Lower leg skin (tissue), 4 donors: ENCODE measurements around the gene APOBEC3H. TPM values are rescaled to one million over a fixed set of nuclear protein-coding genes. Genes with fewer than 3 reads are reported as not detected.
"Not testable (repeated sequence)": the region's sequence is repeated elsewhere in the genome, so short reads cannot be mapped to it uniquely, and the experiment has no call there.

Experiments used
- DNase-seq, 2 donors: peaks; one replicate each; pipeline ENCODE4 v3.0.0-alpha.2; 2019; ENCODE audit warnings: low spot score in 2 of 2
- H3K4me3 ChIP-seq: fragments of 200-600 bp; sonication (generic); 2 replicates; pipeline ENCODE4 v1.5.1; 2017; ENCODE audit warnings: mild to moderate bottlenecking, low read depth; ENCODE audit not compliant: poor library complexity, severe bottlenecking
- CTCF ChIP-seq, 3 donors: fragments of 450-650 bp; IDR thresholded peaks; one replicate each; pipeline ENCODE4 v1.5.1; 2016; ENCODE audit warnings: antibody characterized with exemption in 3 of 3, mild to moderate bottlenecking in 3 of 3, moderate library complexity in 2 of 3
- POLR2A ChIP-seq, 2 donors: fragments of 450-650 bp; IDR thresholded peaks; one replicate each; pipeline ENCODE4 v1.6.1; 2016 to 2017; ENCODE audit warnings: antibody characterized with exemption in 2 of 2, mild to moderate bottlenecking in 1 of 2, moderate library complexity in 1 of 2
- WGBS, 2 donors: methylation state at CpG; one replicate each; pipeline ENCODE4 v1.1.5; 2018; 5-methylcytosine and 5-hydroxymethylcytosine counted together
- intact Hi-C: fragments of 100-400 bp; cut with DNase I; formaldehyde crosslinking; loops from one replicate; pipeline ENCODE4 v1.15.0; 2023; ENCODE audit warnings: low total_unique reads
- total RNA-seq, 4 donors: library from RNA; depleted of rRNA; stranded (reverse); fragments of >200 nt; gene quantifications; one replicate each; pipeline ENCODE4 v1.1.0, GENCODE V29; 2016

APOBEC3H gene
- total RNA-seq, 4 donors from 2014 or later: not detected

- WGBS, 2 donors: 53 to 62% methylated on average over 13 of the region's 13 CpGs
- no peak for TF ChIP-seq POLR2A (IDR thresholded peaks at IDR 0.05)
- no peak for TF ChIP-seq CTCF (IDR thresholded peaks at IDR 0.05)
- intact Hi-C loops: no loop called here
- DNase-seq: no peak
- no peak overlapping the region for H3K4me3 ChIP-seq
Observed at GRCh38 chr22:39068033-39068785, 28.8 kb upstream of the APOBEC3H start.

GRCh38 chr22:39070186-39070585, 26.9 kb upstream of the APOBEC3H start:
- WGBS, 2 donors: 88 to 99% methylated on average over 7 of the region's 7 CpGs
- intact Hi-C loops: no loop called here
- TF ChIP-seq POLR2A (IDR thresholded peaks at IDR 0.05) (no peak), CTCF (IDR thresholded peaks at IDR 0.05) (no peak)
- no peak overlapping the region for H3K4me3 ChIP-seq
- DNase-seq: no peak

- H3K4me3 ChIP-seq, intact Hi-C loops, DNase-seq: not testable (repeated sequence)
- 72 to 73% methylated on average over 6 of the region's 7 CpGs for WGBS, 2 donors
Observed at GRCh38 chr22:39072581-39072981, 24.5 kb upstream of the APOBEC3H start.

- intact Hi-C loops: no loop called here
- no peak for TF ChIP-seq CTCF (IDR thresholded peaks at IDR 0.05)
- no peak for TF ChIP-seq POLR2A (IDR thresholded peaks at IDR 0.05)
- no peak for DNase-seq
- WGBS, 2 donors: 43 to 48% methylated on average over 2 of the region's 2 CpGs
- H3K4me3 ChIP-seq: no peak overlapping the region
Observed at GRCh38 chr22:39073981-39074380, 23.1 kb upstream of the APOBEC3H start.

GRCh38 chr22:39076155-39077025, 20.7 kb upstream of the APOBEC3H start:
- DNase-seq, H3K4me3 ChIP-seq, intact Hi-C loops: not testable (repeated sequence)
- 34 to 42% methylated on average over 15 to 21 of the region's 24 CpGs for WGBS, 2 donors

GRCh38 chr22:39077026-39077840, 19.8 kb upstream of the APOBEC3H start, which contains the start of gene APOBEC3G:
APOBEC3G (plus strand) TSS chr22:39077275; CDS start chr22:39077362, 87 bp downstream.
- 22 to 27% methylated on average over 13 of the region's 17 CpGs for WGBS, 2 donors
- H3K4me3 ChIP-seq: peak within 1 kb of the TSS; percentile 17
- intact Hi-C loops: not testable (repeated sequence)
- peak in 1 of 2 donors; percentile 36 for DNase-seq

GRCh38 chr22:39077912-39078311, 19.1 kb upstream of the APOBEC3H start:
- WGBS, 2 donors: 90 to 93% methylated on average over 12 of the region's 12 CpGs
- intact Hi-C loops, DNase-seq, H3K4me3 ChIP-seq: not testable (repeated sequence)
